Activated B cell treated with CpG ODN at 0.5 μM for 24 hours (primary cell): ENCODE data around the gene STAB2. TPM values are rescaled to one million over a fixed set of nuclear protein-coding genes. Genes with fewer than 3 reads are reported as not detected.

Source experiments
- ATAC-seq: fragments of 200-7000 bp; cut with Tn5 transposase; one replicate; pipeline ENCODE4 v1.10.0; 2021; ENCODE audit warnings: low read depth, mild to moderate bottlenecking, moderate library complexity
- CTCF ChIA-PET: fragments of 350-600 bp; sonication (Branson Sonifier 250); formaldehyde crosslinking; loops from one replicate; lab custom pipeline; 2021; ENCODE audit warnings: antibody characterized with exemption; lab: Charles Lee
- POLR2A ChIA-PET: fragments of 350-600 bp; sonication (Branson Sonifier 250); formaldehyde crosslinking; loops from one replicate; lab custom pipeline; 2021; ENCODE audit warnings: antibody characterized with exemption; lab: Charles Lee
- DNase-seq: peaks from one replicate; pipeline ENCODE4 v3.0.0; 2022
- H3K27ac Mint-ChIP-seq: one replicate; pipeline ENCODE4 v1.8.0; 2020; ENCODE audit warnings: mixed read lengths
- H3K27me3 Mint-ChIP-seq: one replicate; pipeline ENCODE4 v1.8.0; 2021; ENCODE audit warnings: mixed read lengths
- H3K36me3 Mint-ChIP-seq: one replicate; pipeline ENCODE4 v1.8.0; 2021; ENCODE audit warnings: low read depth, mixed read lengths
- H3K4me1 Mint-ChIP-seq: one replicate; pipeline ENCODE4 v1.8.0; 2021; ENCODE audit warnings: mixed read lengths
- H3K4me3 Mint-ChIP-seq: one replicate; pipeline ENCODE4 v1.8.0; 2020; ENCODE audit warnings: mild to moderate bottlenecking, mixed read lengths
- H3K9me3 Mint-ChIP-seq: one replicate; pipeline ENCODE4 v1.8.0; 2020; ENCODE audit warnings: mixed read lengths
- CTCF ChIP-seq: fragments of 200-600 bp; IDR thresholded peaks from one replicate; pipeline ENCODE4 v1.8.0; 2022; ENCODE audit warnings: antibody characterized with exemption, mild to moderate bottlenecking
- intact Hi-C: fragments of 100-400 bp; cut with micrococcal nuclease; formaldehyde crosslinking; loops from one replicate; pipeline ENCODE4 v1.15.1; 2024
- total RNA-seq: library from RNA; stranded (reverse); gene quantifications from 2 replicates; pipeline ENCODE4 v1.2.3, GENCODE V29; 2022

STAB2 gene
- total RNA-seq, 1 donor from 2014 or later, result not detected

- no peaks in the 10 kb centered on the region for H3K9me3 Mint-ChIP-seq
- CTCF ChIA-PET, result no interaction called here
- H3K27me3 Mint-ChIP-seq, result peaks cover 3% of the 10 kb centered on the region
- DNase-seq (no peak), ATAC-seq (no peak)
- H3K27ac Mint-ChIP-seq, result peak overlapping the region; percentile 4
- intact Hi-C loops, result no loop called here
- H3K36me3 Mint-ChIP-seq, result no peaks in the 10 kb centered on the region
- no peak overlapping the region for H3K4me3 Mint-ChIP-seq
- POLR2A ChIA-PET, result no interaction called here
- no peak for TF ChIP-seq CTCF
- no peaks in the 10 kb centered on the region for H3K4me1 Mint-ChIP-seq
Measured at GRCh38 chr12:103679421-103680170, 92.5 kb downstream of the STAB2 start.

- no peaks in the 10 kb centered on the region for H3K4me1 Mint-ChIP-seq
- intact Hi-C loops, result no loop called here
- no peak overlapping the region for H3K4me3 Mint-ChIP-seq
- H3K27ac Mint-ChIP-seq, result no peak overlapping the region
- H3K9me3 Mint-ChIP-seq, result no peaks in the 10 kb centered on the region
- no peaks in the 10 kb centered on the region for H3K36me3 Mint-ChIP-seq
- DNase-seq, result no peak
- ATAC-seq, result no peak
- peaks cover 3% of the 10 kb centered on the region for H3K27me3 Mint-ChIP-seq
- TF ChIP-seq CTCF, result no peak
- POLR2A ChIA-PET, result no interaction called here
- CTCF ChIA-PET, result no interaction called here
Measured at GRCh38 chr12:103680591-103681141, 93.6 kb downstream of the STAB2 start.

- ATAC-seq (no peak), DNase-seq (no peak)
- no peaks in the 10 kb centered on the region for H3K9me3 Mint-ChIP-seq
- H3K4me1 Mint-ChIP-seq, result no peaks in the 10 kb centered on the region
- intact Hi-C loops, result no loop called here
- ChIA-PET CTCF (no interaction called here), POLR2A (no interaction called here)
- no peak overlapping the region for H3K4me3 Mint-ChIP-seq
- no peaks in the 10 kb centered on the region for H3K36me3 Mint-ChIP-seq
- TF ChIP-seq CTCF, result no peak
- H3K27ac Mint-ChIP-seq, result no peak overlapping the region
- H3K27me3 Mint-ChIP-seq, result peaks cover 8% of the 10 kb centered on the region
Measured at GRCh38 chr12:103686026-103686425, 99.0 kb downstream of the STAB2 start.

- Mint-ChIP-seq H3K4me1 (no peaks in the 10 kb centered on the region), H3K27me3 (peaks cover 8% of the 10 kb centered on the region), H3K36me3 (no peaks in the 10 kb centered on the region), H3K9me3 (no peaks in the 10 kb centered on the region), H3K4me3 (no peak overlapping the region), H3K27ac (no peak overlapping the region)
- intact Hi-C loops, result no loop called here
- POLR2A ChIA-PET, result no interaction called here
- no peak for DNase-seq
- ATAC-seq, result no peak
- TF ChIP-seq CTCF, result no peak
- CTCF ChIA-PET, result no interaction called here
Measured at GRCh38 chr12:103687253-103687652, 100.2 kb downstream of the STAB2 start.

GRCh38 chr12:103688376-103689063, 101.4 kb downstream of the STAB2 start:
- POLR2A ChIA-PET, result no interaction called here
- peaks cover 8% of the 10 kb centered on the region for H3K27me3 Mint-ChIP-seq
- CTCF ChIA-PET, result no interaction called here
- H3K4me3 Mint-ChIP-seq, result no peak overlapping the region
- H3K36me3 Mint-ChIP-seq, result no peaks in the 10 kb centered on the region
- DNase-seq, result no peak
- no peak overlapping the region for H3K27ac Mint-ChIP-seq
- ATAC-seq, result no peak
- intact Hi-C loops, result no loop called here
- TF ChIP-seq CTCF, result no peak
- H3K9me3 Mint-ChIP-seq, result no peaks in the 10 kb centered on the region
- H3K4me1 Mint-ChIP-seq, result no peaks in the 10 kb centered on the region
